ENCODE results near the gene KCNQ4. TPM values are rescaled to one million over a fixed set of nuclear protein-coding genes. Genes with fewer than 3 reads are reported as not detected.

The KCNQ4 gene
- polyA plus RNA-seq, 3 donors = 0.13 TPM; not detected in 2

GRCh38 chr1:40836283-40836682, 52.7 kb downstream of the KCNQ4 start:
- no peak for DNase-seq
- no peak overlapping the region for H3K27ac ChIP-seq (ENCODE audit: low read depth in 1 of 2, low read length in 2 of 2)
- H3K36me3 ChIP-seq (replicated peaks in 1 of 2; ENCODE audit: control insufficient read depth in 1 of 2, insufficient read depth in 2 of 2, low read length in 2 of 2) = no peaks in the 10 kb centered on the region
- Mint-ChIP-seq H3K9me3 (no peaks in the 10 kb centered on the region), H3K4me1 (peaks cover 6% of the 10 kb centered on the region), H3K4me3 (no peak overlapping the region), H3K27me3 (ENCODE audit: low read depth in 3 of 3) (peaks cover 9 to 16% (median 9%) of the 10 kb centered on the region in 3 donors), H3K36me3 (no peaks in the 10 kb centered on the region), H3K27ac (no peak overlapping the region)
- no peaks in the 10 kb centered on the region for H4K20me1 ChIP-seq (ENCODE audit: insufficient read depth, low read length)
- no peak overlapping the region for H3K4me2 ChIP-seq (replicated peaks; ENCODE audit: extremely low read depth, low read length, poor library complexity, severe bottlenecking)
- H3K79me2 ChIP-seq (ENCODE audit: insufficient read depth, low read length) = no peaks in the 10 kb centered on the region
- H3K9ac ChIP-seq (ENCODE audit: insufficient read depth, low read length, poor library complexity, severe bottlenecking) = no peak overlapping the region
- intact Hi-C loops (cut with micrococcal nuclease) = no loop called here
- H3K4me1 ChIP-seq (ENCODE audit: control insufficient read depth in 1 of 2, insufficient read depth in 2 of 2, low read length in 2 of 2) = no peaks in the 10 kb centered on the region
- H2AFZ ChIP-seq (ENCODE audit: insufficient read depth, low read depth, low read length, poor library complexity, severe bottlenecking) = no peak overlapping the region
- H3K27me3 ChIP-seq (ENCODE audit: control insufficient read depth in 2 of 2, insufficient read depth in 2 of 2, low read length in 2 of 2) = peaks cover 6% of the 10 kb centered on the region in 2 donors
- H3K9me3 ChIP-seq (replicated peaks in 1 of 2; ENCODE audit: control insufficient read depth in 1 of 2, insufficient read depth in 1 of 2, low read length in 2 of 2) = no peaks in the 10 kb centered on the region
- no peak overlapping the region for H3K4me3 ChIP-seq (replicated peaks in 1 of 3; ENCODE audit: low read depth in 2 of 3, low read length in 3 of 3)
- no peak for TF ChIP-seq CTCF (IDR thresholded peaks at IDR 0.05)
- WGBS (ENCODE audit: insufficient coverage) = 74% methylated on average over 4 of the region's 4 CpGs

- Histone ChIP-seq H3K4me1 (ENCODE audit: control insufficient read depth in 1 of 2, insufficient read depth in 2 of 2, low read length in 2 of 2) (no peaks in the 10 kb centered on the region), H3K9me3 (replicated peaks in 1 of 2; ENCODE audit: control insufficient read depth in 1 of 2, insufficient read depth in 1 of 2, low read length in 2 of 2) (no peaks in the 10 kb centered on the region), H3K4me3 (replicated peaks in 1 of 3; ENCODE audit: low read depth in 2 of 3, low read length in 3 of 3) (no peak overlapping the region), H4K20me1 (ENCODE audit: insufficient read depth, low read length) (no peaks in the 10 kb centered on the region), H3K27ac (ENCODE audit: low read depth in 1 of 2, low read length in 2 of 2) (no peak overlapping the region), H3K27me3 (ENCODE audit: control insufficient read depth in 2 of 2, insufficient read depth in 2 of 2, low read length in 2 of 2) (peaks cover 6 to 12% of the 10 kb centered on the region in 2 donors), H3K36me3 (replicated peaks in 1 of 2; ENCODE audit: control insufficient read depth in 1 of 2, insufficient read depth in 2 of 2, low read length in 2 of 2) (no peaks in the 10 kb centered on the region), H3K79me2 (ENCODE audit: insufficient read depth, low read length) (no peaks in the 10 kb centered on the region), H3K4me2 (replicated peaks; ENCODE audit: extremely low read depth, low read length, poor library complexity, severe bottlenecking) (no peak overlapping the region), H2AFZ (ENCODE audit: insufficient read depth, low read depth, low read length, poor library complexity, severe bottlenecking) (no peak overlapping the region), H3K9ac (ENCODE audit: insufficient read depth, low read length, poor library complexity, severe bottlenecking) (no peak overlapping the region)
- Mint-ChIP-seq H3K4me3 (no peak overlapping the region), H3K4me1 (peaks cover 10% of the 10 kb centered on the region), H3K9me3 (peaks cover 0 to 3% (median 1%) of the 10 kb centered on the region in 7 donors), H3K27me3 (ENCODE audit: low read depth in 3 of 3) (peaks cover 17 to 22% (median 20%) of the 10 kb centered on the region in 3 donors), H3K27ac (no peak overlapping the region), H3K36me3 (peaks cover 0 to 4% of the 10 kb centered on the region in 2 donors)
- intact Hi-C loops (cut with micrococcal nuclease) = no loop called here
- TF ChIP-seq CTCF (IDR thresholded peaks at IDR 0.05) = no peak
- DNase-seq = no peak
- 41% methylated on average over 7 of the region's 24 CpGs for WGBS (ENCODE audit: insufficient coverage)
Observed at GRCh38 chr1:40837601-40838000, 54.0 kb downstream of the KCNQ4 start.

Data from CD14-positive monocyte (primary cell).